Stimulated activated CD8-positive, alpha-beta memory T cell treated with anti-CD3 and anti-CD28 coated beads, Interleukin-7, amount 100 ng/mL, for 4 hours (primary cell): ENCODE data around the gene DGKH.
A peak's percentile ranks its signal among the peaks of the same experiment; 100 is the strongest.

Experiments used
- DNase-seq, 2 donors: peaks; one replicate each; pipeline ENCODE4 v3.0.0-alpha.2; 2020; ENCODE audit warnings: low read depth in 2 of 2

DGKH gene

GRCh38 chr13:42048342-42048683, at the start of gene DGKH:
Gene DGKH (plus strand): TSS chr13:42048648. CDS start chr13:42048774, 126 bp downstream.
- DNase-seq = no peak

GRCh38 chr13:42000846-42001245, 47.6 kb upstream of the DGKH start:
- no peak for DNase-seq

- DNase-seq = no peak
Measured at GRCh38 chr13:42001580-42001979, 46.9 kb upstream of the DGKH start.

GRCh38 chr13:42002066-42002465, 46.4 kb upstream of the DGKH start:
- no peak for DNase-seq

GRCh38 chr13:42007844-42008243, 40.6 kb upstream of the DGKH start:
- no peak for DNase-seq

GRCh38 chr13:42009057-42009456, 39.4 kb upstream of the DGKH start:
- DNase-seq = no peak

GRCh38 chr13:42011601-42012350, 36.7 kb upstream of the DGKH start:
- no peak for DNase-seq

GRCh38 chr13:42014119-42014518, 34.3 kb upstream of the DGKH start:
- no peak for DNase-seq

- no peak for DNase-seq
Measured at GRCh38 chr13:42017264-42017663, 31.2 kb upstream of the DGKH start.

GRCh38 chr13:42021851-42022250, 26.6 kb upstream of the DGKH start:
- no peak for DNase-seq

- DNase-seq = no peak
Measured at GRCh38 chr13:42022336-42022735, 26.1 kb upstream of the DGKH start.

GRCh38 chr13:42022796-42023493, 25.5 kb upstream of the DGKH start:
- DNase-seq = no peak

GRCh38 chr13:42027286-42027685, 21.2 kb upstream of the DGKH start:
- DNase-seq = no peak

- DNase-seq = no peak
Measured at GRCh38 chr13:42028113-42028799, 20.2 kb upstream of the DGKH start.

- no peak for DNase-seq
Measured at GRCh38 chr13:42035905-42036521, 12.4 kb upstream of the DGKH start.

- no peak for DNase-seq
Measured at GRCh38 chr13:42036711-42037110, 11.7 kb upstream of the DGKH start.

GRCh38 chr13:42038661-42039456, 9.6 kb upstream of the DGKH start:
- DNase-seq = no peak

GRCh38 chr13:42039457-42039945, 8.9 kb upstream of the DGKH start:
- DNase-seq = no peak

GRCh38 chr13:42039946-42040729, 8.3 kb upstream of the DGKH start:
- peak; percentile 83 to 90 for DNase-seq

- DNase-seq = no peak
Measured at GRCh38 chr13:42040730-42041010, 7.8 kb upstream of the DGKH start.
